B cell (primary cell): ENCODE results near the gene PYCR2.

Experiments
- EZH2 ChIP-seq: IDR thresholded peaks from 2 replicates; pipeline ENCODE4 v1.6.1; 2012; ENCODE audit warnings: borderline replicate concordance, low read depth, mild to moderate bottlenecking, moderate library complexity, low read length; ENCODE audit not compliant: insufficient read depth, poor library complexity, severe bottlenecking
- TF ChIP-seq, protein P1 (sequence below): fragments of 200-600 bp; IDR thresholded peaks from one replicate; pipeline ENCODE4 v1.8.0; 2022; ENCODE audit warnings: antibody characterized with exemption, mild to moderate bottlenecking

GRCh38 chr1:225944951-225945350, 20.9 kb upstream of the PYCR2 start:
- TF ChIP-seq, protein P1, sequence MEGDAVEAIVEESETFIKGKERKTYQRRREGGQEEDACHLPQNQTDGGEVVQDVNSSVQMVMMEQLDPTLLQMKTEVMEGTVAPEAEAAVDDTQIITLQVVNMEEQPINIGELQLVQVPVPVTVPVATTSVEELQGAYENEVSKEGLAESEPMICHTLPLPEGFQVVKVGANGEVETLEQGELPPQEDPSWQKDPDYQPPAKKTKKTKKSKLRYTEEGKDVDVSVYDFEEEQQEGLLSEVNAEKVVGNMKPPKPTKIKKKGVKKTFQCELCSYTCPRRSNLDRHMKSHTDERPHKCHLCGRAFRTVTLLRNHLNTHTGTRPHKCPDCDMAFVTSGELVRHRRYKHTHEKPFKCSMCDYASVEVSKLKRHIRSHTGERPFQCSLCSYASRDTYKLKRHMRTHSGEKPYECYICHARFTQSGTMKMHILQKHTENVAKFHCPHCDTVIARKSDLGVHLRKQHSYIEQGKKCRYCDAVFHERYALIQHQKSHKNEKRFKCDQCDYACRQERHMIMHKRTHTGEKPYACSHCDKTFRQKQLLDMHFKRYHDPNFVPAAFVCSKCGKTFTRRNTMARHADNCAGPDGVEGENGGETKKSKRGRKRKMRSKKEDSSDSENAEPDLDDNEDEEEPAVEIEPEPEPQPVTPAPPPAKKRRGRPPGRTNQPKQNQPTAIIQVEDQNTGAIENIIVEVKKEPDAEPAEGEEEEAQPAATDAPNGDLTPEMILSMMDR: no peak
- TF ChIP-seq EZH2: no peak
